Liver (tissue), 2 donors: ENCODE results near the gene C10orf95.

ENCODE experiments used
- SP1 ChIP-seq: IDR thresholded peaks from 2 replicates; pipeline ENCODE4 v1.6.1; 2018; ENCODE audit warnings: antibody characterized with exemption, mild to moderate bottlenecking
- ZBTB33 ChIP-seq: IDR thresholded peaks from 2 replicates; pipeline ENCODE4 v1.6.1; 2016; ENCODE audit warnings: antibody characterized with exemption
- donor health status: healthy.

GRCh38 chr10:102461187-102462054 lies 10.1 kb upstream of the C10orf95 start:
- no peak for TF ChIP-seq ZBTB33
- peak; percentile 50 for TF ChIP-seq SP1
